BLaER1 treated with 17β-estradiol and CSF1 and Interleukin-3, amounts not matched to agents 10 nM and 100 nM (cell line): ENCODE measurements around the gene FAM13A.

Experiments used
- H3K27ac ChIP-seq, 11 experiments: shearing (Covaris generic); formaldehyde crosslinking; 2 replicates each; pipeline ENCODE4 v1.8.1; 2022
- H3K27me3 ChIP-seq, 11 experiments: shearing (Covaris generic); formaldehyde crosslinking; 2 replicates each; pipeline ENCODE4 v1.8.1; 2022
- H3K36me3 ChIP-seq, 11 experiments: shearing (Covaris generic); formaldehyde crosslinking; 2 replicates each; pipeline ENCODE4 v1.8.1; 2022
- H3K4me1 ChIP-seq, 10 experiments: shearing (Covaris generic); formaldehyde crosslinking; 2 replicates each; pipeline ENCODE4 v1.8.1; 2022
- H3K4me2 ChIP-seq, 11 experiments: shearing (Covaris generic); formaldehyde crosslinking; 2 replicates each; pipeline ENCODE4 v1.8.1; 2022
- H3K4me3 ChIP-seq, 10 experiments: shearing (Covaris generic); formaldehyde crosslinking; 2 replicates each; pipeline ENCODE4 v1.8.1; 2022
- H3K9ac ChIP-seq, 11 experiments: shearing (Covaris generic); formaldehyde crosslinking; 2 replicates each; pipeline ENCODE4 v1.8.1; 2022
- H3K9me3 ChIP-seq, 11 experiments: shearing (Covaris generic); formaldehyde crosslinking; replicated peaks in 1 of 11; 2 replicates each; pipeline ENCODE4 v1.8.1; 2022
- H4K20me1 ChIP-seq, 11 experiments: shearing (Covaris generic); formaldehyde crosslinking; 2 replicates each; pipeline ENCODE4 v1.8.1; 2022
- Cebpa-rat ChIP-seq, 11 experiments: shearing (Covaris generic); IDR thresholded peaks; 2 replicates each; pipeline ENCODE4 v1.8.1; 2022

FAM13A gene

GRCh38 chr4:88976775-88977035, 80.3 kb downstream of the FAM13A start:
- Histone ChIP-seq H3K4me2 (no peak overlapping the region), H4K20me1 (no peaks in the 10 kb centered on the region), H3K27me3 (no peaks in the 10 kb centered on the region), H3K4me3 (no peak overlapping the region), H3K9me3 (peaks cover 0 to 20% (median 0%) of the 10 kb centered on the region in 11 experiments; a peak in 9 of 22 replicates), H3K4me1 (no peaks in the 10 kb centered on the region), H3K27ac (no peak overlapping the region), H3K36me3 (no peaks in the 10 kb centered on the region), H3K9ac (no peak overlapping the region)
- no peak for TF ChIP-seq Cebpa-rat (IDR thresholded peaks at IDR 0.05)

- no peaks in the 10 kb centered on the region for H3K4me1 ChIP-seq
- no peak overlapping the region for H3K4me2 ChIP-seq
- H3K27me3 ChIP-seq, result no peaks in the 10 kb centered on the region
- H3K4me3 ChIP-seq, result no peak overlapping the region
- H3K9ac ChIP-seq, result no peak overlapping the region
- H3K27ac ChIP-seq, result no peak overlapping the region
- H4K20me1 ChIP-seq, result no peaks in the 10 kb centered on the region
- H3K36me3 ChIP-seq, result no peaks in the 10 kb centered on the region
- H3K9me3 ChIP-seq, result peaks cover 0 to 20% (median 0%) of the 10 kb centered on the region in 11 experiments; a peak in 9 of 22 replicates
- no peak for TF ChIP-seq Cebpa-rat (IDR thresholded peaks at IDR 0.05)
These were observed 80.8 kb downstream of the FAM13A start for GRCh38 chr4:88975958-88976774.

GRCh38 chr4:88971536-88971935, 85.4 kb downstream of the FAM13A start:
- Histone ChIP-seq H3K27ac (no peak overlapping the region), H3K4me3 (no peak overlapping the region), H3K27me3 (no peaks in the 10 kb centered on the region), H3K4me2 (no peak overlapping the region), H4K20me1 (no peaks in the 10 kb centered on the region), H3K4me1 (no peaks in the 10 kb centered on the region), H3K9ac (no peak overlapping the region), H3K36me3 (no peaks in the 10 kb centered on the region), H3K9me3 (peaks cover 0 to 20% (median 0%) of the 10 kb centered on the region in 11 experiments; a peak in 9 of 22 replicates)
- TF ChIP-seq Cebpa-rat (IDR thresholded peaks at IDR 0.05), result no peak

- H3K36me3 ChIP-seq, result no peaks in the 10 kb centered on the region
- peaks cover 0 to 20% (median 0%) of the 10 kb centered on the region in 11 experiments; a peak in 9 of 22 replicates for H3K9me3 ChIP-seq
- H3K4me3 ChIP-seq, result no peak overlapping the region
- no peak for TF ChIP-seq Cebpa-rat (IDR thresholded peaks at IDR 0.05)
- H3K27ac ChIP-seq, result no peak overlapping the region
- H3K4me2 ChIP-seq, result no peak overlapping the region
- no peaks in the 10 kb centered on the region for H4K20me1 ChIP-seq
- no peaks in the 10 kb centered on the region for H3K27me3 ChIP-seq
- H3K4me1 ChIP-seq, result peaks cover 0 to 2% (median 0%) of the 10 kb centered on the region in 10 experiments; a peak in 2 of 20 replicates
- H3K9ac ChIP-seq, result no peak overlapping the region
These were observed 87.2 kb downstream of the FAM13A start for GRCh38 chr4:88969746-88970145.

- peaks cover 0 to 7% (median 0%) of the 10 kb centered on the region in 10 experiments; a peak in 3 of 20 replicates for H3K4me1 ChIP-seq
- no peaks in the 10 kb centered on the region for H4K20me1 ChIP-seq
- H3K27ac ChIP-seq, result no peak overlapping the region
- no peak for TF ChIP-seq Cebpa-rat (IDR thresholded peaks at IDR 0.05)
- no peaks in the 10 kb centered on the region for H3K27me3 ChIP-seq
- H3K4me2 ChIP-seq, result no peak overlapping the region
- H3K9me3 ChIP-seq, result peaks cover 0 to 20% (median 0%) of the 10 kb centered on the region in 11 experiments; a peak in 9 of 22 replicates
- no peak overlapping the region for H3K4me3 ChIP-seq
- no peak overlapping the region for H3K9ac ChIP-seq
- no peaks in the 10 kb centered on the region for H3K36me3 ChIP-seq
These were observed 87.7 kb downstream of the FAM13A start for GRCh38 chr4:88969271-88969670.

GRCh38 chr4:88967883-88968331, 89.1 kb downstream of the FAM13A start:
- H3K4me2 ChIP-seq, result no peak overlapping the region
- TF ChIP-seq Cebpa-rat (IDR thresholded peaks at IDR 0.05), result no peak
- no peaks in the 10 kb centered on the region for H4K20me1 ChIP-seq
- no peak overlapping the region for H3K4me3 ChIP-seq
- H3K27ac ChIP-seq, result no peak overlapping the region
- no peaks in the 10 kb centered on the region for H3K36me3 ChIP-seq
- peaks cover 0 to 19% (median 0%) of the 10 kb centered on the region in 10 experiments; a peak in 6 of 20 replicates for H3K4me1 ChIP-seq
- H3K9ac ChIP-seq, result no peak overlapping the region
- H3K9me3 ChIP-seq, result peaks cover 0 to 8% (median 0%) of the 10 kb centered on the region in 11 experiments; a peak in 2 of 22 replicates
- no peaks in the 10 kb centered on the region for H3K27me3 ChIP-seq

- H3K27me3 ChIP-seq, result no peaks in the 10 kb centered on the region
- no peaks in the 10 kb centered on the region for H4K20me1 ChIP-seq
- no peaks in the 10 kb centered on the region for H3K9me3 ChIP-seq
- no peaks in the 10 kb centered on the region for H3K36me3 ChIP-seq
- no peak overlapping the region for H3K4me3 ChIP-seq
- H3K4me2 ChIP-seq, result 0 out of 22 replicates have a peak overlapping the region, but pooled peaks of 1 of the 11 experiments have one; percentile 17
- H3K27ac ChIP-seq, result no peak overlapping the region
- H3K4me1 ChIP-seq, result peaks cover 0 to 43% (median 7%) of the 10 kb centered on the region in 10 experiments; a peak in 13 of 20 replicates
- H3K9ac ChIP-seq, result no peak overlapping the region
- TF ChIP-seq Cebpa-rat (IDR thresholded peaks at IDR 0.05), result no peak
These were observed 91.9 kb downstream of the FAM13A start for GRCh38 chr4:88965053-88965452.

- no peak for TF ChIP-seq Cebpa-rat (IDR thresholded peaks at IDR 0.05)
- H3K4me3 ChIP-seq, result no peak overlapping the region
- no peak overlapping the region for H3K9ac ChIP-seq
- peaks cover 0 to 5% (median 0%) of the 10 kb centered on the region in 11 experiments; a peak in 4 of 22 replicates for H3K9me3 ChIP-seq
- H3K4me1 ChIP-seq, result peaks cover 0 to 49% (median 9%) of the 10 kb centered on the region in 10 experiments; a peak in 13 of 20 replicates
- H3K27ac ChIP-seq, result no peak overlapping the region
- no peaks in the 10 kb centered on the region for H3K36me3 ChIP-seq
- H4K20me1 ChIP-seq, result no peaks in the 10 kb centered on the region
- H3K27me3 ChIP-seq, result no peaks in the 10 kb centered on the region
- H3K4me2 ChIP-seq, result peak overlapping the region in 2 of 11 experiments; percentile 17 to 38; a peak in 2 of 22 replicates
These were observed 92.5 kb downstream of the FAM13A start for GRCh38 chr4:88964450-88964849.

- no peaks in the 10 kb centered on the region for H3K36me3 ChIP-seq
- H4K20me1 ChIP-seq, result no peaks in the 10 kb centered on the region
- peaks cover 0 to 56% (median 9%) of the 10 kb centered on the region in 10 experiments; a peak in 13 of 20 replicates for H3K4me1 ChIP-seq
- no peak overlapping the region for H3K9ac ChIP-seq
- peak overlapping the region in 3 of 11 experiments; percentile 38 to 58 (median 53); a peak in 5 of 22 replicates for H3K4me2 ChIP-seq
- peaks cover 0 to 11% (median under 1%) of the 10 kb centered on the region in 11 experiments; a peak in 6 of 22 replicates for H3K9me3 ChIP-seq
- no peaks in the 10 kb centered on the region for H3K27me3 ChIP-seq
- H3K4me3 ChIP-seq, result no peak overlapping the region
- TF ChIP-seq Cebpa-rat (IDR thresholded peaks at IDR 0.05), result no peak
- peak overlapping the region in 2 of 11 experiments; percentile 27 to 46; a peak in 3 of 22 replicates for H3K27ac ChIP-seq
These were observed 93.2 kb downstream of the FAM13A start for GRCh38 chr4:88963817-88964216.
